HG03571 (cell line): ENCODE results near the gene KRTAP10-8.
"Not testable (repeated sequence)": the region's sequence is repeated elsewhere in the genome, so short reads cannot be mapped to it uniquely, and the experiment has no call there.

ENCODE experiments used
- ATAC-seq: cut with Tn5 transposase; IDR thresholded peaks from one replicate; pipeline ENCODE4 v1.9.1; 2021; ENCODE audit not compliant: unreplicated experiment

KRTAP10-8 gene

DNA sequence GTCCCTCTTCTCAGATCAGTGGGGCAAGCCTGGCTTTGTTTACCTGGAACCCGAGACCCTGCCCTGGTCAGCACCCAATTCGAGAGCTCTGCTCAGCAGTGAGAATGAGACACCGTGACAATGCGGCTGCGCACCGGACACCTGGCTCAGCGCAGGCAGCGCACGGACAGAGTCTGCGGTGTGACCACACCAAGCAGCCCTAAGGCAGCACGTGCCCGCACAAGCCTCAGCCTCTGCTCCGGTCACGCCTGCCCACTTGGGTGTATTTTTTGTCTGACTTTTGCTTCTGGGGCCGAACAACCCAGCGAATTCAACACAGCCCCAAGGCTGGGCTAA, 4.7 kb downstream of the KRTAP10-8 start:
- no peak for ATAC-seq

DNA sequence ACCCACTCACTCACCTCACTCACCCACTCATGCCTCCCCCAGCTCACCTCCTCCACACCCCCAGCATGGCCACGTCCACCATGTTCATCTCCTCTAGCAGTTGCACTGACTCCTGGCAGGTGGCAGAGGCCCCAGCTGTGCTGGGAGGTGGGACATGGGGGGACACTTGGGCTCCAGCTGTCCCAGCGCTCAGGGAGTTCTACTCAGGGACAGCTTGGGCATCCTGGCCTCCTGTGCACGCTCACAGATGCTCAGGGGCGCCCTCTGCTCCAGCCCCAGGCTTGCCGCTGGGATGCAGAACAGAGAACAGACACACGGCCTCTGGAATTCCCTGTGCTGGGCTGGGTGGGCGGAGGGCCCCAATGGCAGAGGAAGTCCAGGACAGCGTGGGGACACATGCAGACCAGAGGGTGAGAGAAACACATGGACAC, 5.2 kb downstream of the KRTAP10-8 start:
- ATAC-seq, result no peak

DNA sequence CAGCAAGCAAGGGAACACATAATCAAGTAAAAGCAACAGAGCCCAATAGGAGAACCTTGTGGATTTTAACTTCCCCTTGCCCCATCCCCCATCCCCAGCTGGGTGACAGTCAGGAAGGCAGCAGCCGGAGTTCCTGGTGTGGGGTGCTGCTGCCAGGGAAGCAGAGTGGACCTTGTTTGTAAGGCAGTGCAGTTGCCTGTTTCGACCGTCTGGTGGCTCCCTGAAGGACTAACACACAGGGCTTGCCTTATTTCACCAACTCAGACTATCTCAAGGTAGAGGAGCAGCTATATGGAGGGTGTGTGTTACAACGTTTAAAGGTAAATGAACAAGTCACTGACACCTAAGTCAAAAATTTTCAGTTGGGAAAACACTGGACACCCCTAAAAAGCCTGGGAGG, 6.6 kb downstream of the KRTAP10-8 start:
- ATAC-seq, result no peak

DNA sequence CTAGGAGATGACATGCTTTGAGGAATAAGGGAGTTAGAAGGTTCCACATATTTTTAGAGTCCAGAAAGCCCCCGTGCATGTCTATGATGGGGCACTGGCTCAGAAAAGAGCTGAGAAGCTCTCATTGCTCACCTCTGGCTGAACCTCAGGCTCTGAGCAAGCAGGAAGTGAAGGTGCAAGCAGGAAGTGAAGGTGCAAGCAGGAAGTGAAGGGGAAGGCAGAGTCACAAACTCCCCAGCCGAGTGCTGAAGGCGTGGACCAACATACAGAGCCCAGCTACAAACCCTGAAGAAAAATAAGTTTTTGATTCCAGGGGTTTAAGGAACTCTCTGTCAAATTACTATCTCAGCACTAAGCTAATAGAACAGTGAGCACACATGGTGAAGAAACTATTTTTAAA, 7.0 kb downstream of the KRTAP10-8 start:
- ATAC-seq, result no peak

DNA sequence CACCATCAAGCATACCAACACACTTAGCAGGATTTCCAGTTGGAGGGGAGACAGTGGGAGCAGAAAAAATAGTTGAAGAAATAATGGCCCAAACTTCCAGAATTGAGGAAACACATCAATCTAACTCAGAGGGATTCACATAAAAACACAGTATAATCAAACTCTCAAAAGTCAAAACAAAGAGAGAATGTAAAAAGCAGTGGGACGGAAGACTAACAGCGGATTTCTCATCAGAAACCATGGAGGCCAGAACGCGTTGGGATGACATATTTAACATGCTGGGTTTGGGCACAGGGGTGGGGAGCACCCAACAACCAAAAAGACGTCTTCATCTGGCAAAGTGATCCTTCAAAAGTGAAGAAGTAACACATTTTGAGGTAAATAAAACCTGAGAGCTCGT, 8.0 kb downstream of the KRTAP10-8 start:
- no peak for ATAC-seq

DNA sequence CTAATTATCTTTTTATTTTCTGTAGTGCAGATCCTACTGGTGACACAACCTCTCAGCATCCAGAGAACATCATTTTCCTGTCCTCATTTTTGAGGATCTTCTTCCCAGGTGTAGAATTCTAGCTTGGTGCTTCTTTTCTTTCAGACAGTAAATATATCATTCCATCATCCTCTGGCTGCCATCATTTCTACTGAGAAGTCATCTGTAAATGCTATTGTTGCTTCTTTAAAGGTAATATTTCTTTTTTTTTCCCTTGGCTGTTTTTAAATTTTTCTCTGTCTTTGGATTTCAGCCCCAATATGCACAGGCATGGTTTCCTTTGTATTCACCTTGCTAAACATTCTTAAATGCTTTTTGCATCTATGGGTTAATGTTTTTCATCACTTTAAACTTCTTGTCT, 11.7 kb downstream of the KRTAP10-8 start:
- ATAC-seq, result no peak

DNA sequence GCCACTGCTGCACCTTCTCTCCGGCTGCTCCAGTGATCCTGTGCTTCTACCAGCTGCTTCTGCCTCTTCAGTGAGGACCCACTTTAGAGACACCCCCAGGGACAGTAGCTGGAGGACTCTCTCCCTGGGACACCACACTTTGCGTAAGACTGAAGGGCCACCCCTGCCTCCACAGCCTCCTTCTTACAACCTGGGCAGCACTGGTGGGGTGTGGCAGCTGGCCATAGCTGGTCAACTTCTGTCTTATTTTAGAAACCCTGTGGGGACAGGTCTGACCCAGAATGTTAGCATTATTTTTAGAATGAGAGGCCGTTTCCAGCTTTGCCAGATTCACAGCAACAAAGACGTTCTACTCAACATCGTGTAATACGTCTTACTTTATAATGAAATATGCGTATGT, 13.9 kb downstream of the KRTAP10-8 start:
- ATAC-seq, result no peak

DNA sequence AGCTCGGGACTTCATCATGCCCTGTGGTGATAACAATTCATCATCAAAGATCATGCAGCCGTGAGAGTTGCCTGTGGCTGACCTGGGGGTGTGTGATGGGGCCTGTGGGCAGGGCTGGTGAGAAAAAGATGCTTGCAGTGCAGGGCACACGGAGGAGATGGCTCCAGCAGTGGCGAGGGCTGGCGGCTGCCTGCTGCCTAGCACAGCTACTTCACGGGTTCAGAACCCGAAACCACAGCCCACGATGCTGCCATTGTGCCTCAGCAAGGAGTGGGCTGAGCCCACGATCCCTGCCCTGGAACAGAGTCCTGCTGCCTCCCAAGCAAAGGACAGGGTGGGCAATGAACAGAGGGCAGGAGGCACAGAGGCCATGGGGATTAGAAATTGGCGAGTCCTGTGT, 14.4 kb downstream of the KRTAP10-8 start:
- ATAC-seq, result no peak

DNA sequence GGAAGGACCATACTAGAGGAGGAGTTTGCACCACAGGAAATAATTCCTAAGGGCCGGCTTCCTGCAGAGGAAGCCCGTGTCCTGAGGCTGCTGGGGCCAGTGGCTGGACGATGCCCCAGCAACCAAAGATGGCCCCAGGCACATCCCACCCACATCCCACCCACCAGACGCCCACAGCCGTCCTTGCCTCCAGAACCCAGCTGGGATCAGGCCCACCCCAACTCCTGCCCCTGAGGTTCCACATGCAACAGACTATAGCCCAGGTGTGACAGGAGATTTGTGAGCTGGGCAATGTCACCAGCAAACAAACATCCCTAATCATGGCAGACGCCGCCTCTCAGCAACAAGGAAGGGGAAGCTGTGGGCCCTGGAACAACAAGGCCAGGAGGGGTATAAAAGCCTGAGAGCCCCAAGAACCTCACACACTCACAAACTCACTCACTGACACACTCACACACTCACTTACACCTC, 14.8 kb downstream of the KRTAP10-8 start, which contains the start of gene KRTAP10-9:
Gene KRTAP10-9, plus strand, starts transcription at position 421 of the 471 bp plus-strand sequence. CDS start 79 bp downstream, outside the sequence.
- no peak for ATAC-seq

DNA sequence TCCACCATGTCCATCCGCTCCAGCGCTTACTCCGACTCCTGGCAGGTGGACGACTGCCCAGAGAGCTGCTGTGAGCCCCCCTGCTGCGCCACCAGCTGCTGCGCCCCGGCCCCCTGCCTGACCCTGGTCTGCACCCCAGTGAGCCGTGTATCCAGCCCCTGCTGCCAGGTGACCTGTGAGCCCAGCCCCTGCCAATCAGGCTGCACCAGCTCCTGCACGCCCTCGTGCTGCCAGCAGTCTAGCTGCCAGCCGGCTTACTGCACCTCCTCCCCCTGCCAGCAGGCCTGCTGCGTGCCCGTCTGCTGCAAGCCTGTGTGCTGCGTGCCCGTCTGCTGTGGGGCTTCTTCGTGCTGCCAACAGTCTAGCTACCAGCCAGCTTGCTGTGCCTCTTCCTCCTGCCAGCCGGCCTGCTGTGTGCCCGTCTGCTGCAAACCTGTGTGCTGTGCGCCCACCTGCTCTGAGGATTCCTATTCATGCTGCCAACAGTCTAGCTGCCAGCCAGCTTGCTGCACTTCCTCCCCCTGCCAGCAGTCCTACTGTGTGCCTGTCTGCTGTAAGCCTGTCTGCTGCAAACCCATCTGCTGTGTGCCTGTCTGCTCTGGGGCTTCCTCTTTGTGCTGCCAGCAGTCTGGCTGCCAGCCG, 15.4 kb downstream of the KRTAP10-8 start:
- ATAC-seq, result not testable (repeated sequence)

DNA sequence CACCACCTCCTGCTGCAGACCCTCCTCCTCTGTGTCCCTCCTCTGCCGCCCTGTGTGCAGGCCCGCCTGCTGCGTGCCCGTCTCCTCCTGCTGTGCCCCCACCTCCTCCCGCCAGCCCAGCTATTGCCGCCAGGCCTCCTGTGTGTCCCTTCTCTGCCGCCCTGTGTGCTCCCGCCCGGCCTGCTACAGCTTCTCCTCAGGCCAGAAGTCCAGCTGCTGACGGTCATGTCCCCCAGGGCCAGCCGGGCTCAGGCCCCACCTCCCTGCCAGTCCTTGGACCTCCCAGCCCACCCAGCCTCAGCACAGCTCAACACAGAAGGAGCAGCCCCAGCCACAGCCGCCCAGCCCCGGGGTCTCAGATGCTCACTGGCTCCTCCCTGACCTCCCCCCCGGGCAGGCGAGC, 16.0 kb downstream of the KRTAP10-8 start:
- ATAC-seq, result not testable (repeated sequence)

DNA sequence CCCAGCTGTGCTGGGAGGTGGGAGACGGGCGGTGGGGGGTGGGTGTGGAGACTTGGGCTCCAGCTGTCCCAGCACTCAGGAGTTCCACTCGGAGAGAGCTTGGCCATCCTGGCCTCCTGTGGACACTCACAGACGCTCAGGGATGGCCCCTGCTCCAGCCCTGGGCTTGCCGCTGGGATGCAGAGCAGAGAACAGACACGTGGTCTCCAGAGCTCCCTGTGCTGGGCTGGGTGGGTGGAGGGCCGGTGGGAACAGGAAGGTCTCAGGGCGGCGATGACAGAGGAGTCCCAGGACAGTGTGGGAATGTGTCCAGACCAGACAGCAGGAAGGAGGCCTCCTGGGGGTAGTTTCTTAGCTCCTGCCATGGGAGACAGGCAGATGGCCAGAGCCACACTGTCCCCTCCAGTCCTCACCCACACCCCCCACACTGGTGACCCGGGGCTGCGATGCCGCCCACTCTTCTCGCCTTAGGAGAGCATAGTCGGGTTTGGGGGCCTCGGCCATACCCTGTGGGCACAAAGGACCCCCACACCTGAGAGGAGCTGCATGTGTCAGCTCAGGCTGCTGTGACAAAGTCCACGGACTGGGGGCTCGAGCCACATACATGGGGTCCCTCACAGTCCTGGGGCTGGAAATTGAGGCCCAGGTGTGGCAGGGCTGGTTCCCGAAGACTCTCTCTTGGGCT, 17.0 kb downstream of the KRTAP10-8 start:
- ATAC-seq, result no peak

DNA sequence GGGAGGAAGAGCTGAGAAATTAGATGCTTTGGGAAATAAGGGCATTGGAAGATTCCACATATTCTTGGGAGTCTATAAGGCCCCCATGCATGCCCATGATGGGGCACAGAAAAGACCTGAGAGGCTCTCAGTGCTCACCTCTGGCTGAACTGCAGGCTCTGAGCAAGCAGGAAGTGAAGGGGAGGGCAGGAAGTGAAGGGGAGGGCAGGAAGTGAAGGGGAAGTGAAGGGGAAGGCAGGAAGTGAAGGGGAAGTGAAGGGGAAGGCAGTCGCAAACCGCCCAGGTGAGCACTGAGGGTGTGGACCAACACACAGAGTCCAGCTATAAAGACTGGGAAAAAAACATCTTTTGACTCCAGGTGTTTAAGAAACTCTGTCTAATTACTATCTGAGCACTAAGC, 18.6 kb downstream of the KRTAP10-8 start:
- ATAC-seq, result no peak

DNA sequence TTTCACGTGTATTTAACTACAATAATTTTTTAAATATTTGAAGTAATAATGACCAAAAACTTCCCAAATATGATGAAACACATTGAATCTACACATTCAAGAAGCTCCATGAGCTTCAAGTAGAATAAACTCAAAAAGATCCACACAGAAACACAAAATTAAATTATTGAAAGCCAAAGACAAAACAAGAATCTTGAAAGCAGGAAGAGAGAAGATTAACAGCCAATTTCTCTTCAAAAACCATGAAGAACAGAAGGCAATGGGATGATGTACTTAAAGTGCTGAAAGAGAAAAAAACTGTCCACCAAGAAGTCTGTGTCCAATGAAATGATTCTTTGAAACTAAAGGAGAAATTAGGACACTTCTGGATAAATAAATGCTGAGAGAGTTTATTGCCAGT, 20.2 kb downstream of the KRTAP10-8 start:
- ATAC-seq, result no peak

DNA sequence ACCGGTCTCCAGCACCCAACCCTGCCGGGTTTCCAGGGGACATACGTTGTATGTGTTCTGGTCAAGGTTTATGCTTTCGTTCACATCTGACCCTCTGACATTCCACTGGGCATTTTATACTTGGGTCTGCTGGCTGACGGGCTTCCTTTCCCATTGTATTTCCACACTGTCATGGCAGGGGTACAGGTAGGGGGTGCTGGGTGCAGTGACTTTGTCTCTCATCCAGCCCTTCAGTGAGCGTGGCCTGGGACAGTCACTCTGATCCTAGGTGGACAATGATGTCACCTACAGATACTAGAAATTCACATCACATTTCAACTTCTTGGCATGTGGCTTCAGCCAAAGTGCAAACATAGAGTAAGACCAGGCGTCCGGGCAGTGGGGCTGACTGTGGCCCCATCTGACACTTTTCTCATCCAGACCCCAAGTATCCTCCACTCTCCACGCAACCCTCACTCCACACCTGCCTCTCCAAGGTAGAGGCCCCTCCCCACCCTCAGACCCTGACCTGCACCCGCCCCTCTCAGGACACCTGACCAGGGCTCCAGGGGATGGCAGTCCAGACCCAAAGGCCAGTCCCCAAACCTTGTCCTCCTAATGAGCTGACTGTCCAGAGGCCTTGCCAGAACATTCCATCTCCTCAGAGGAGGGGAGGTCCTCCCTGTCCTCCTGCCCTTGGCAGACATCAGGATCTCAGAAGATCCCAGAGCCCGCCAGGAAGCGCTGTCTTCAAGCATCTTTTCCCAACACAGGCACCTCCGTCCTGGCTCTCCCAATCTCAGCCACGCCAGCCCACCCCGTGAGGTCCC, 24.5 kb downstream of the KRTAP10-8 start:
- ATAC-seq, result no peak

DNA sequence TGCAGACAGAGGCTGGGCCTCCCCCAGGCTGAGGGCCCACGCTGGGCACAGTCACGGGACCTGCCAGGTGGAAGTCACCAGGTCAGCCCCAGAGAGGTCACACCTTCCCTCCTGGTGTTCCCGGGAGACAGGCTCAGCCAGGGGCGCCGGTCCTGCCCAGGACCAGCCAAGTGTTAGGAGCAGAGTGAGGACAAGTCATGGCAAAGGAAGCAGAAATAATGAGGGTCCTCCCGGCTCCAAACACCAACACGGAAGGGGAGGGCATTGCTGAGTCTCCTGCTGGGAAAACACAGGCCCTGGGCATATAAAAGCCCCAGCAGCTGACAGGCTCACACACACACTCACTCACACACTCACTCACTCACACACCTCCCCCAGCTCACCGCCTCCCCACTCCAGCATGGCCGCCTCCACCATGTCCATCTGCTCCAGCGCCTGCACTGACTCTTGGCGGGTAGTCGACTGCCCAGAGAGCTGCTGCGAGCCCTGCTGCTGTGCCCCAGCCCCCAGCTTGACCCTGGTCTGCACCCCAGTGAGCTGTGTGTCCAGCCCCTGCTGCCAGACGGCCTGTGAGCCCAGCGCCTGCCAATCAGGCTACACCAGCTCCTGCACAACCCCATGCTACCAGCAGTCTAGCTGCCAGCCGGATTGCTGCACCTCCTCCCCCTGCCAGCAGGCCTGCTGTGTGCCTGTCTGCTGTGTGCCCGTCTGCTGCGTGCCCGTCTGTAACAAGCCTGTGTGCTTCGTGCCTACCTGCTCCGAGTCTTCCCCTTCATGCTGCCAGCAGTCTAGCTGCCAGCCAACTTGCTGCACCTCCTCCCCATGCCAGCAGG, 25.4 kb downstream of the KRTAP10-8 start, which contains the start of gene KRTAP10-10:
Gene KRTAP10-10, plus strand, starts transcription at position 339 of the 833 bp plus-strand sequence. Its CDS starts 62 bp downstream, at position 401.
- no peak for ATAC-seq

DNA sequence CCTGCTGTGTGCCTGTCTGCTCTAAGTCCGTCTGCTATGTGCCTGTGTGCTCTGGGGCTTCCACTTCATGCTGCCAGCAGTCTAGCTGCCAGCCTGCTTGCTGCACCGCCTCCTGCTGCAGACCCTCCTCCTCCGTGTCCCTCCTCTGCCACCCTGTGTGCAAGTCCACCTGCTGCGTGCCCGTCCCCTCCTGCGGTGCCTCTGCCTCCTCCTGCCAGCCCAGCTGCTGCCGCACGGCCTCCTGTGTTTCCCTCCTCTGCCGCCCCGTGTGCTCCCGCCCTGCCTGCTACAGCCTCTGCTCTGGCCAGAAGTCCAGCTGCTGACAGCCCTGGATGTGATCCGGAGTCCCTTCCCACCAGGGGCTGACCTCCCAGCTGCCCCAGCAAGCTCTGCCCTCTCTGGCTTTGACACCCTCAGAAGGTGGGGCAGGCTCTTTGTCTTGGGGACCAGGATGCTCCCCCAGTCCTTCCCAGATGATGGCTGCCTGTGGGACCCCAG, 26.0 kb downstream of the KRTAP10-8 start:
- ATAC-seq, result not testable (repeated sequence)

DNA sequence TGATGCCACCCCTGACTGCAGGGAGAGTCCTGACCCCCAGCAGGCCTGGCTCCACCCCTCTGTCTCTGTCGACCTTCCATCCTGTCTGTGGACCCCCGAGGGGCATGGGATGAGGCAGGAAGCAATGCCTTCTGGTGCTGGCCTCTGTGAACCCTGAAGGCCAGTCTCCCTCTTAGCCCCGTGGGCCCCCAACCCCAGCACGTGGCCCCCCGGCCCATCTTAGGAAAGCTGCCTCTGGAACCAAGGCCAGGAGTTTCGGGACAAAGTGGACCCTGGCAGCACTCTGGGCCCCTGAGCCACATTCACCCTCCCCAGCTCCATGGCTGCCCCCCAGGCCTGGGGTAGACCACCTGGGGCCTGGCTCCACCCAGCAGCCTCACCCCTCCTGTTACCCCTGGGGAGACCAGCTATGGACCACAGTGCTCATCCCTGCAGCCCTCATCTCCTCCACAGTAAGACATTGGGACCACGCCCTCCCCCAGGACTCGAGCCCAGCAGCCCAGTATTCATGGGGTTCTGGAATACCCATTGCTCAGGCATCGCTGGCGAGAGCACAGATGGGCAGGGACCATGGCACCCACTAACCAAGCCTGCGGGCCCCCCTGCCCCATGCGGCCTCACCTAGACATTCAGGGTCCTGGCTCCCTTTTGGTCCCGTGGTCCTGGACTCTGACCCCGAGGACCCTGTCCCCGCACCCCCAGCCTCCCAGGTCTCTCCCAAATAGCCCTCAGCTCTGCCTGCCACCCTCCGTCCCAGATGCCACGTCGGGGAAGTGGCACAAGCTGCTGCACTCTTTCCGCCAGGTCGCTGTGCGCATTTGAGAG, 26.8 kb downstream of the KRTAP10-8 start:
- not testable (repeated sequence) for ATAC-seq

DNA sequence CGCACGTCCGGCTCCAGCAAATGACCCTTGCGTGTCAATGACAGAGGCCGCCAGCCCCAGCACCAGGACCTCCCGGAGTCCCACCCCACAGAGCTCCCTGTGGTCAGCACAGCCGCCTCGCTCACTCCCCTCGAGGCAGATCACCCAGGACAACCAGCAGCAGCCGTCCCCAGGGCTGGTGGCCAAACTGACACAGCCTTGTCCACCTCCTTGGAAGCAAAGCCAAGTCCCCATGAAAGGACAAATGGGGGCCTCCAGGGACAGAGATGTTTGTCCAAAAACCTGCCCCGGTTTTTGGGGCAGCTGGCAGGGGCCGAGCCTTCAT, 27.4 kb downstream of the KRTAP10-8 start:
- no peak for ATAC-seq

DNA sequence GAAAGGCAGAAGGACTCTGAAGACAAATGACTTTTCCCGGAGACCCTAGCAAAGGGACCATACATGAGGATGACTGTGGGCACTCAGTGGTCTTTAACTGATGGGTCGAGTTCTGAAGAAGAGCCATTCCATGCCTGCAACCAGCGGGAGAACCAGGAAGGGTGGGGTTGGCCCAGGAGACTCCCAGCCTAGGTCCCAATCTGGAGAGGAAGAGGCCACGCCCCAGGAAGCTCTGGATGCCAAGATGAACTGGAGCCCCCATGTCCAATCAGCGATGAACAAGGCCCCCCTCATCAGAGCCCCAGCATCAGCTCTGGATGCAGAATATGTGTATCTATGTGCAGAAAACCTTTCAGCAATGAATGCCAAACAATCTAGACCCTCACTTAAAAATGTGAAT, 28.9 kb downstream of the KRTAP10-8 start:
- no peak for ATAC-seq
